Activated naive CD8-positive, alpha-beta T cell treated with anti-CD3 and anti-CD28 coated beads, Interleukin-2, amount 50 U/mL, for 16 hours (primary cell): ENCODE results near the gene MICAL3.
"Not testable (repeated sequence)": the region's sequence is repeated elsewhere in the genome, so short reads cannot be mapped to it uniquely, and the experiment has no call there.

ENCODE experiments used
- DNase-seq: peaks from one replicate; pipeline ENCODE4 v3.0.0-alpha.2; 2020; ENCODE audit warnings: low read depth, low spot score

The MICAL3 gene

DNA sequence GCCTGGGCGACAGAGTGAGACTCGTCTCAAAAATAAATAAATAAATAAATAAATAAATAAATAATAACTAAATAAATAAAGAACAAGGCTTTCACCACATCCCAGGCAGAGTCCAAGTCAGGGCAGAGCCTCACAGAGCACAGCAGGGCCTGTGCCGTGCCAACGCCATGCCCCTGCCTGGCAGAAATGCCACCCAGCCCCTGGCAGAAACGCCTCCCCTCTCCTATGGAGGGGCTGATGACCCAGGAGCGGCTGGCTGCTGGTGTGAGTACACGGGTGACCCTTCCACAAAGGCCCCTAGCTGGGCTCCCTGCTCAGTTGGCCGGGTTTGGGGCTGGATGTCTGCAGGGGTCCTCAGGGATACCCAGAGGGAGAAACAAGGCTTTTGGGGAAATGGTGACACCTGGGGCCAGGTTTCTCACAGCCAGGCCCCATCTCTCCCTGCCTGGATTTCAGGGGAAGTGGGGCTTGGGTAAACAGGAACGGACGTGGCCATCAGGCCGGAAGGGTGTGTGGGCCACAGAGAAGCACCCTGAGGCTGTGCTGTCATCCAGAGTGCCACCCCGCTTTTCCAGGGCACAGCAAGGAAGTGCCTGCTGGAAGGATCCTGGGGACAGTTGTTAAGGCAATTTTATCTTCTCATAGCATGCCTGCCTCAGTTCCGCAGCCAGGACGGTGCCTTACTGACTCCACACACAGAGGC lies 255.2 kb downstream of the MICAL3 start:
- DNase-seq = no peak

DNA sequence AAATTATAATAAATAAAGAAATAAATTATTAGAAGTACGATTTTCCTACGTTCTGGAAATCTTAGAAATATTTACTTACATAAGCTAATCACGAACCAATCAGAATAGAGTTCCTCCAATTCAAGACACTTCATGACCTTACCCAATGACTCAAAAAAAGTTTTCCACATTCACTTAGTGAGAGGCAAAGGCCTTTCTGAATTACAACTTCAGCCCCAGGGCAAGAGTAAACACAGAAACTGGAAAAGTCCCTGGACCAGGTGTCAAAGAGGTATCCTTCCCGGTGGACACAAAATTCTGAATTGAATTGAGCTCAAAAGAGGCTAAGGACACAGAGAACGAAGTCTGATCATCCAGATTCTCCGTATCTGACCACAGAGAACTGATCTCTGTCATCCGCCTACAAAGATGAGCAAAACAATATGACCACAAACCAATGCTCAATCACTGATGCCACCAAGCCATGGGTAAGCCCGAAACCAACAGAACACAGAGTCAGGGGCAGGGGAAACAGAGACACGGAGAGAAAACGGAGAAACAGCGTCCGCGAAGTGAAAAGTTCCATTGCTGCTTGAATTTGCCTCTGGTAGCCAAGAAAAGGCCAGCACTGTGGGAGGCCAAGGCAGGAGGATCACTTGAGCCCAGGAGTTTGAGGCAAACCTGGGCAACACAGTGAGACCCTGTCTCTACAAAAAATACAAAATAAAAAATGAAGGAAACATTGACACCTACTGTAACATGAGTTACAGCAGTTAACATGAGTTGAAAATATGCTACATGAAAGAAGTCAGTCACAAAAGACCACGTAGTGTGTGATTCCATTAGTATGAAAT lies 256.9 kb downstream of the MICAL3 start:
- DNase-seq = no peak

DNA sequence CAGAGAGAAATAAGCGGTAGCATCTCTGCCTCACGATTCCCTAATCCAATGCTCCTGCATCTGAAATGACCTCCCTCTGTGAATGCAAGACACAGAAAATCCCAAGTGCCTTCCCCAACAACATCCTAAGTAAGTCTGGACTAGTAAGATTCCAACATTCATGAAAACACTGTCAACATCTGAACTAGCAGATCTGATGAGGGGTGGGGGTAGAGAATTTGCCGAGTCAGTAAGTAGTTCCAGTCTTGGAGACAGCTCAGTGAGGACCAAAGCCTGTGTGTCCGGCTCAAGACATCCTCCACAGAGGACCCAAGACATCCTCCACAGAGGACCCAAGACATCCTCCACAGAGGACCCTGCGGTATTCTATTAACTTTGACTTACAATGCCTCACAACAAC lies 259.5 kb downstream of the MICAL3 start:
- DNase-seq = not testable (repeated sequence)

DNA sequence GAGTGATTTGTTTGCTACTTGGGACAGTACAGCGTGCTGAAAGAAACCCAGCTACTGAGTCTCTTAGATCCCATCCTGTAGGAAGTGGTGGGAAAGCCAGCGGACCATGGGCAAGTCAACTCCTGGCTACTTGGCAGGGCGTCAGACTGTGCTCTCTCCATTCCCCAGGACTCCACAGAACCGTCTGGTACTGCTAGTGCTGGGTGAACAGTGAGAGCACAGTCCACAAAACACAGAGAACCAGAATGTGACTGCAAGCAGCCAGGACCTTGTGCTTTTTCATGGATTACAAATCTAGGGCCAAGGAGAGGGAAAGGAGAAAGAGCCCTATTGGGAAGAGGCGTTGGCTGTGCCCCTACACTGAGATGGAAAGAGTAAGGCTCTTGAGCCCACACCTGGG lies 260.3 kb downstream of the MICAL3 start:
- no peak for DNase-seq

DNA sequence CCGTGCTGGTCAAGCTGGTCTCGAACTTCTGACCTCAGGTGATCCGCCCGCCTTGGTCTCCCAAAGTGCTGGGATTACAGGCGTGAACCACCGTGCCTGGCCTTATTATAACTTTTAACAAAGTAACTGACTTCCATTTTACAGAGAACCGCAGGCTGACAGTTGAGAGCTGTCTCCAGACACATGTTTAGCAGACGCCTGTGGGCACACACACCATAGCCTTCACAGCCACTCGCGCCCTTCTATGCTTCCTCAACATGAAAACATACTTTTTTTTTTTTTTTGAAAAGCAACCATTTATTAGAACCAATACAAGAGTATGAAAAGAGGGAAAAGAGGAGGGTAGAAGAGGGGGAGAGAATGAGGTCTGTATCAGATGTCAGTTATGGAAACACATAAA lies 260.9 kb downstream of the MICAL3 start:
- not testable (repeated sequence) for DNase-seq

DNA sequence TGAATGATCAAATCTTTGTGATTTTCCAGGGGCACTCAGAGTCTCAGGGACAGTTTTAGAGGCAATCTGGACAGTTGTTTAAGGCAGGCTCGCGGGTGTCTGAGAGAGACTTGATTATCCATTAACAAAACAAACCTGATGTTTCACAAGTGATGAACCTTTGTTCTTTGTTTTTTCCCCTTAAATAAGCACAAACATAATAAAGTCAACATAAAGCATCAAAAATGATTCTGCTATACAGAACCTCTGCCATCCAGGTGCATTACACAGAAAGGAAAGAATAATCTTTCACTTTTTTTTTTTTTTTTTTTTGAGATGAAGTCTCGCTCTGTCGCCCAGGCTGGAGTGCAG lies 263.2 kb downstream of the MICAL3 start:
- no peak for DNase-seq

DNA sequence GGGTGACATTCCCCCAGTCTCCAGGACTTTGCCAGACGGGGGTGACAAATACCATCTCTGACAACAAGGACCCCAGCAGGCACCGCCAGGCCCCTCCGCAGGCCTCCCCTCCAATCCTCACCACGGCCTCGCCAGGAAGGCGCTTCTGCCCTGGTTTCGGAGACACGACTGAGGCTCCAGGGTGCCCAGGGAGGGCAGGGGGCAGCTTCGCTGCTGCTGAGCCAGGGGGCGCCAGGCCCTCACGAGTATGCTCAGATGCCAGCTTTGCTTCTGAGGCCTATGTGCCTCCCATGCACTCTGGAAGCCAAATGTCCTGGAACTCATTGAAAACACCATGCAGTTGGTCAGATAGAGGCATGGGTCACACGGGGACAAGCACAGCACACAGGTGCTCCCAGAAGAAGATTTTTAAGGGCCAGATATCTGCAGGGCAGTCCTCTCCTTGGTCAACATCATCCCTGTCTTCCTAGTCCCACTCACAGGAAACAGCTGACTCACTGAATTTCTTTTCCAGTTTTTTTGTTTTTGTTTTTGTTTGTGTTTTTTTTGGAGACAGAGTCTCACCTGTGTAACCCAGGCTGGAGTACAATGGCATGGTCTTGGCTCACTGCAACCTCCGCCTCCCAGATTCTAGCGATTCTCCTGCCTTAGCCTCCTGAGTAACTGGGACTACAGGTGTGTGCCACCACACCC lies 270.0 kb downstream of the MICAL3 start:
- no peak for DNase-seq

DNA sequence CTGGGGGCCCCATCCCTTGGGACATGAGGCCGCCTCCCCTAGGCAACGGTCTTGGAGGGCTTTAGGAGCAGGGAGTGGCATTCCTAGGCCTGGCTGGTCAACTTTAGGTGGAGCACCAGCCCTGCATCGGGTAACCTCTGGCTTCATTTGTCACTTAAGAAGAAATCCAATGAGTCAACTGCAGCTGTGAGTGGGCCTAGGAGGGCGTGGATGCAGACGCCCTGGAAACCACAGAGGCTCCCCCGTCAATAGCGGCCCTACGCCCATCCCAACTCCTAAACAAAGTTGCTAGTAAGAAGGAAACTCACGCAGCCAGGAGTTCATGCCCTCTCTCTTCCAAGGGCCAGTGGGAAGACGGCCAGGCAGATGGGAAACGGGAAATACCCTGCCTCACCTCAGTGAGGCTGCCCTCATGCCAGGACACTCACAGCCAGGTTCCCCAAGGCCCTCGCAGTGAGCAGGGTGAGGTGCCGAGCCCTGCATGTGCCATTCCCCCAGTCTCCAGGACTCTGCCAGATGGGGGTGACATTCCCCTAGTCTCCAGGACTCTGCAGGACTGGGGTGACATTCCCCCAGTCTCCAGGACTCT lies 270.9 kb downstream of the MICAL3 start:
- no peak for DNase-seq

DNA sequence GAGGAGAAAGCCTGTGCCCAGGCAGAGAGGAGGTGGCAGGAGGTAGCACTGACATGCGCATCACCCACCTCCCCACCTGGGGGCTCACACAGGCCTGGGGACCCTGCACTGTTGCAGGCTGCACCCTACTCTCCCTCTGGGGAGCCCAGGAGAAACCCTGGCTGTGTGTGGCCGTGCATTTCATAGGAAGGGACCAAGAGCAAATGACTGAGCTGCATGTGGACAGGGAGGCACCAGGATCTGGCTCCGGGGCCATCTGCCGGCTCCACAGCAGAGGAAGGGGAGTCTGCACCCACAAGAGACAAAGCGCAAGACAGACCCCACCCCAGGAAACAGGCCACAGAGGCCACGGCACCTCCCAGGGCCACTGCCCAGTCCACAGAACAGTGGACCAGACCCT lies 272.8 kb downstream of the MICAL3 start:
- no peak for DNase-seq

DNA sequence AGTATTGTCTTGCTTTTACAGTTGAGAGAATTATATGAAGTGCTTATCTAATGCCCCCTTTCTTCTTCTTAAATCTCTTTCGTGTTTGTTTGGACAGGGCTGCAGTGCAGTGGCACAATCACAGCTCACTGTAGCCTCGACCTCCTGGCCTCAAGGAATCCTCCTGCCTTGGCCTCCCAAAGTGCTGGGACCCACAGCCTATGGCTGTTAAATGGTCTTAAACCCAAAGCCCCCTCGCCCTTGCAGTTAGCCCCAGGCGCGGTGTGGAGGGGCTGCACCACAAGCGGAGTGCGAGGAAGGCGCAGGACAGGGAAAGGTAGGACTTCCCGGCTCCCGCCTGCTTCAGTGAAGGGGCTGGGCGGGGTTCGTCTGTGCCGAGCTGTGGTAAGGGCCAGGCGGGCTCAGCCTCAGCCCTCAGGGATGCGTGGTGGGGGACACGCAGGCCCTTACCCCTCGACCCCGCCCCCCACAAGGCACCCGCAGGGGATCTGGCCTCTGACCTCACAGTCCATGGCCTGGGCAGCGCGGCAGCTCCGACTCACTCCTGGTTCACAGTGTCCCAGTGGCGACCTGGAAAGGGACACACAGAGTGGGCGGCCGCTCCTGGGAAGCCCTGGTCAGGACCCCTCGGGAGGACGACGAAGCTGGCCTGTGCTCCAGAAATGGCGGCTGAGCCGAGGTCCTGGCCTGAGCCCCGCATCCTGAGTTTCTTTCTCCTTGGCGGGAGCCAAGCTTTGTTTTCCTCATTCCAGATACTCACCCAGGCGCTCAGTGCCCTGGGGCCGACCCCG lies 274.6 kb downstream of the MICAL3 start:
- no peak for DNase-seq

DNA sequence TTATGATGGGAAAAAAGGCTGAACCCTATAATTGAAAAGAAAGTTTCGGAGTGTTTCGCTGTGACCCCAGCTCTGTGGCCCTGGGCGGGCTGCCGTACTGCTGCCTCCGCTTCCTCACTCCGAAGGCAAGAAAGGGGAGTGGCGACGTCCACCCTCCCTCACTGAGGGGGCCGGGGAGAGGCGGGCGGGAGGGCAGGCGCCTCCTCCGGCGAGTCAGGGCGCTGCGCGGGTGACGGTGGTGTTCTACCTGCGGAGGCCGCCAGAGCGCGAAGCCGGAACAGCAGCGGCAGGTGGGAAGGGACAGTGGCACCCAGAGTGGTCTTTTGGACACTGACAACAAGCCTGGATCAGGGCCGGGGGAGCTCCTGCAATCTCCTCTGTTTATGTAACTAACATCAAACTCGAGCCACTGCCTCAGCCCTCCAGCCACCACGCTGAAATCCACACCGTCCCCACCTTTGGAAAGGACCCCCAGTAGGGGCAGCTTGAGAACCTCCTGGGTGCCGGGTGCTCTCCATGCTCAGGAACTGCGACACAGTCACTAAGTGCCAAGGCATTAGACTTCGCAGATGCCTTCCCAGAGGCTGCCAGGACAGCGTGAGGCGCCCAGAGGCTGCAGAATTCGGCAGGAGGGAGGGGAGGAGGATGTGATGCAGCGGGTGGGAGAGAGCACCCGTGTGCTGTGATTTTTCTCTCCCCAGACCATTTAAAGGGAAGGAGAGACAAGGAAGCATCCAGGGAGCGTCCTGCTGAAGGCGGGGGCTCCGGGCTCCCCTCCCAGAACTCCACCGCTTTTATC lies 275.6 kb downstream of the MICAL3 start:
- DNase-seq = no peak

DNA sequence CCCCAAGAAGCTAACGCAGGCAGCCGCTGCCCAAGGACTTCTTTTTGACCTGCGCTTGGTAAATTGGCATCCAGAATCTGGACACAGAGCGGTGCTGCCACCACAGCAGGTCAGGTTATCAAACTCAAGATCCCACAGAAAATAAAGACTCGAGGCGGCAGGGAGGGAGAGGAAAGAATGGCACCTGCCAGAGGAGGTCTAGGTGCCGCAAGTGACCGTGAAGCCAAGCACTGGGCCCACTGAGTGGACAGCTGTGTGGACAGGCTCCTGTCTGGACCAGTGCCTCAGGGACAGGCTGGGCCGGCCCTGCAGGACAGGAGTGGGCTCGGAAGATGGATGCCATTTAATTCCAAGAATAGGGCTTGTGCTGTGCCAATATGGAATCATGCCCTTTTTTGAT lies 277.4 kb downstream of the MICAL3 start:
- no peak for DNase-seq

DNA sequence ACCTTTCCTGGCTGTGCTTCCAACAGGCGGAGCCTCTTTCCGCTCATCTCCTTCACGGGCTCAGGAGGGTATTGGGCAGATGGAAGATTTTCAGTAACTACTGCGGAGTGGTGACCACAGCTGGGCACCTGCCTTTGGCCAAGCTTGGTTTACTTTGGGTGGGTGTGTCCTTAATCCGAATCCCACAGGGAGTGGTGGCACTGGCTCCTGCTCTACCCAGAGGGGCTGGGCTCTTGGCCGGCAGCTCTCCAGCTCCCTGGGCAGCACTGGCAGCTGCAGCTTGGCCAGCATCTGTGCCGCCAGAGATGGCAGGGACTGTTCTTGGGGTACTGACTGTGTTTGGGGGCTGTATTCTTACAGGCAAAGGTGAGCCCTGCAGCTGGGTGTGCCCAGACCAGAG lies 279.9 kb downstream of the MICAL3 start:
- no peak for DNase-seq

DNA sequence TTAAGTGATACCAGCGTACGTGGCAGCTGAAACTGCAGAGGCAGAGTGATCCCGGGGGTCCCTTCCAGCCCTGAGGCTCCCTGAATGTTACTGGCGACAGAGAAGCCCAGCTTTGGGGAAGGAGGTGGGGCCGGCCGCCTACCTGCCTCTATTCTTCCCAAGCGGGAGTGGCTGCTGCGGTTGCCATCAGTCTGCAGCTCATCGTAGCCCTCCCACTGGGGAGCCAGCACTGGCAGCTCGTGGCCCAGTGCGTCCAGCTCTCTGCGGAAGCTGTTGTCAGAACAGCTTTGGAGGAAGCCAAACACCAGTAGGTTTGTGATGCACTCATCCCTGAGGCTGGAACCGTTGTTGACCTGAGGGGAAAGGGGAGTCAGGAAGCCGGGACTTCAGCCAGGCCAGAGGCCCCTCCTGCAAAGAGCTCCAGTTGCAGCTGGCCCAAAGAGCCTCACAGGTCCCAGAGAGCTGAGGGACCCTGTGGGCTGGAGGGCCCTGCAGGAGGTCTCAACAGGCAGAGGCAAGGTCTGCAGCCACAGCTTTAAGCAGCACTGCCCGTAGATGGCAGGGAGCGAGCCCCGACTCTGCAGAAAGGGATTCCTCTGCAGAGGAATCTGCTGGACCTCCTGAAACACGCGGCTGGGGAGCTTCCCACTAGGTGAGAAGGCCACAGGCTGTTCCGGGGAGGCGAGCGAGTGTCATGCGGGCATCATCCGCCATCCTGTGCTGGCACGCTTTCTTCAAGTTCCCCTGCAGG lies 280.5 kb downstream of the MICAL3 start:
- no peak for DNase-seq

DNA sequence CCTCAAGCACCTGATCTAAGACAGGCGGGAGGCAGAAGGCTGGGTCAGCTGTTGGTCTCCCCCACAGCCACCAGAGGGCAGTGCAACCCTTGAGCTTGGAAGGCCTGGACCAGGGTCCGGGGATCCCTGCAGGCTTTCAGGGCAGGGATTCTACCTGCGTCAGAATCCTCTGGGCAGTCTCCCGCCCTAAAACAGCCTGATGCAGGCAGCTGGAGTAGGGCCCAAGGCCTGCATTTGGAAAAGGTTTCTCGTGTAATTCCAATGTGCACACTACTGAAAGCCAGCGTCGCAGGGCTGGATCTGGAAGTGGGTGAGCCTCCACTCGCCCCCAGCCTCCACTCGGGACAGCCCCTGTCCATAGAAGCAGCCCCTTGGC lies 281.8 kb downstream of the MICAL3 start:
- peak; percentile 49 for DNase-seq

DNA sequence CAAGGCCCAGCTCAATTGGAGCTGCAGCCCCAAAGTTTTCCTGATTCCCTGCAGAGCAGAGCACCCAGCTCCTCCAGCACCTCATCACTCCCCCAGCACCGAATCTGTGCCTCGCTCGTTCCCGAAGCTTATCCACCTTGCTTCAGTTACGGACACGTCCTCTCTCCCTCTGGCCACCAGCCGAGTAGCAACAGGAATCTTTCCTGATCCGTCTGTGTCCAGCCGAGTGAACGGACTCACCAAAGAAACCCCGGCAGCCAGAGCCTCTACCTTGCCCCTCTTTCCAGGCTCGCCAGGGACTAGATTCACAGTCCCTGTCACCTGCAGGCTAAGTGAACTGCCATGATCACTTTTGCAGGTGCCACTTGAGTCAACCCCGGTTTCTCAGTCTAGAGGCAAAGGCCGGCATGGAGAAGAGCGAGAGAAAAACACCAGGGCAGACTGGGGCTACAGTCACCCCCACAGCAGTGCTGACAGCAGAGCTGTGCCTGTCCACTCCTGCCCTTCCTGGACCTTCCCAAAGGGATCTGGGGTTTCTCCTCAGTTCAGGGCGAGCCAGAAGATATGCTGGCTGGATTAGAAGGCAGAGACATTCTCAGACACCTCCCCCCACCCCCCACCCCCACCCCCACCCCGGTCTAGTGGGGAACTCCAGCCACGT lies 282.4 kb downstream of the MICAL3 start:
- DNase-seq = no peak

DNA sequence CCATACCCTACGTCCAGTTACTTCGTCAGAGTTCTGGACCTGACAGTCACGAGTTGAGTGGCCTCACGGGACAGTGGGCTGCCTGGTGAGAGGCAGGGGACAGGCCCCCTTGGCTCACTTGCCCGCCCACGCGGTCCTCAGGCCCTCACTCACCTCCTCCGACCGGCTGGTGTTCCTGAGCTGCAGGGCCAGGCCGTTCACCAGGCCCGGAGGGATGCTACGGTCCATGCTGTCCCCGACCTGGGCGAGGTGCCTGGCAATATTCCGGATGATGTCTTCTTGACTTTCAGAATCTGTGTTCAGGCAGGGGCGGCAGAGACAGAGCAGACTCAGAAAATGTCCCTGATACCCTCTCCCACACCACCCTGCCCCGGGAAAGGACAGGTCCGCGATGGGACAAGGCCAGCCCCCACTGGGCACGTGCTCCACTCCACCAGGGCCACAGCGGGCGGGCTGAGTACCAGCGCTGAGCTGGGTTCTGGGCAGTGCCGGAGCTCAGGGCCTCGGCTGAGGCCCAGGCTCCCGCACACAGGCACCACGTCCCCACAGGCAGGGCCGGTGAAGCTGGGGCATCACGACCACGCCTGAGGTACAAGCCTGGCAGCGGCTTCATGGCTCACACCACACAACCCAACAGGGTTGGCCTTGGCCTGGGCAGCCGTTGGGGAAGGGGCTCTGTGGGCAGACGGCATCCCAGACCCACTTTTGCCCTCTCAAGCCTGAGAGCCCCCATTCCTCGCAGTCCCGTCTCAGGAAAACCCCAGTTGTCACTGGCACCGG lies 285.0 kb downstream of the MICAL3 start:
- no peak for DNase-seq

DNA sequence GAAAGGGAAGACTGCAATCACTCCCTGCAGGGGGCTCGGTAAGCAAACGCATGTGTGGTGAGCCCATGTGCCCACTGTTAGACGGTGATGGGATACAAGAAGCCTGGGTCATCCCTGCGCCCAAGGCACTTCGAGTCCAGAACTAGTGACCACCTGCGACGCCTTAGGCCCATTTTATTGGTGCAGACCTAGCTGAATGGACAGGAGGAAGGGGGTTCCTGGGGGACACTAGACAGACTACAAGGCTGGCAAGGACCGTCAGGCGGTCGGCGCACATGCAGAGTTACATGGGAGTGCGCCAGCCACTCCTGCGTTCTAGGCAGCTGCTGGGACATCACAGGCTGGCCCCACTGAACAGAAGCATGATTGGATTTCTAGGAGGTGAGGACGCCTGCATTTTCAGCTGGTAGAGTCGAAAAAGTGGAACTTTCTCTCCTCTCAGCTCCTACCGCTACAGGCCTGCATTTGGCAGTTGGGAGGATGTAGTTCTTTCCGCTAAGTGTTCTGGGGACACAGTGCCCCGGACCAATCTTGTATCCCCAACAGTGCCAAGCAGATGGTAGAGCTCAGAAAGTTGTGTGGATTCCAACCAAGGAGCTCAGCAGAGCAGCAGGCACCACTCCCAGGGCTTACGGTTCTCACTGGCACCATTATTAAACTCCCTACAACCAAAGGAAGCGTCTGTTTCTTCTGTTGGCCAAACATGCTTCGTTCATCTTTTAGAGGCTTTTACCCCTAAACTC lies 285.8 kb downstream of the MICAL3 start:
- DNase-seq = no peak
